GM10266 (cell line): ENCODE results near the gene KIF21B.

Experiments used
- DNase-seq: peaks from one replicate; pipeline ENCODE4 v3.0.0; 2012; ENCODE audit errors: extremely low spot score
- TF ChIP-seq, protein P1 (sequence below): IDR thresholded peaks from 2 replicates; pipeline ENCODE4 v1.5.1; 2012; ENCODE audit warnings: mild to moderate bottlenecking, low read depth; ENCODE audit not compliant: control insufficient read depth, insufficient read depth; ENCODE audit errors: missing control alignments

The KIF21B gene

GRCh38 chr1:201036188-201036842 lies 12.8 kb upstream of the KIF21B start:
- TF ChIP-seq, protein P1, sequence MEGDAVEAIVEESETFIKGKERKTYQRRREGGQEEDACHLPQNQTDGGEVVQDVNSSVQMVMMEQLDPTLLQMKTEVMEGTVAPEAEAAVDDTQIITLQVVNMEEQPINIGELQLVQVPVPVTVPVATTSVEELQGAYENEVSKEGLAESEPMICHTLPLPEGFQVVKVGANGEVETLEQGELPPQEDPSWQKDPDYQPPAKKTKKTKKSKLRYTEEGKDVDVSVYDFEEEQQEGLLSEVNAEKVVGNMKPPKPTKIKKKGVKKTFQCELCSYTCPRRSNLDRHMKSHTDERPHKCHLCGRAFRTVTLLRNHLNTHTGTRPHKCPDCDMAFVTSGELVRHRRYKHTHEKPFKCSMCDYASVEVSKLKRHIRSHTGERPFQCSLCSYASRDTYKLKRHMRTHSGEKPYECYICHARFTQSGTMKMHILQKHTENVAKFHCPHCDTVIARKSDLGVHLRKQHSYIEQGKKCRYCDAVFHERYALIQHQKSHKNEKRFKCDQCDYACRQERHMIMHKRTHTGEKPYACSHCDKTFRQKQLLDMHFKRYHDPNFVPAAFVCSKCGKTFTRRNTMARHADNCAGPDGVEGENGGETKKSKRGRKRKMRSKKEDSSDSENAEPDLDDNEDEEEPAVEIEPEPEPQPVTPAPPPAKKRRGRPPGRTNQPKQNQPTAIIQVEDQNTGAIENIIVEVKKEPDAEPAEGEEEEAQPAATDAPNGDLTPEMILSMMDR = no peak
- no peak for DNase-seq

DNA sequence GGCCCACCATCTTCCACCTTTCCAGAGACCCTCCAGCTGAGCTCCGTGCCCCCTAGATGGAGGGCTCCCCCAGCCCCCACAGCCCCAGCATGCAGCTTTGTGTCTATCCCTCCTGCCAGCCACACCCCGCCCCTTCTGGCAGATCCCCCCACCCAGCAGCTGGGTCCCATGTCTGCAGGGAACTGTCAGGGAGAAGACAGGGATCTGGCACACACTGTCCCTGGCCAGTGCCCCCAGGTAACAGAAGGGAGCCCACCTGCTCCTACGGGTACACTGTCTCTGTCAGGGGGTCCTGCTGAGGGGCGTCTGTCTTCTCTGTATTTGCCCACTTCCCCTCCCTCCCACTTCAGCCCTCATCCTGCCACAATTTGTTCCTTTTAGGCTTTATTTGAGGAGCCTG lies 11.2 kb upstream of the KIF21B start:
- no peak for DNase-seq
- TF ChIP-seq, protein P1 = no peak

GRCh38 chr1:201032408-201032807 lies 8.9 kb upstream of the KIF21B start:
- TF ChIP-seq, protein P1 = no peak
- DNase-seq = no peak

- TF ChIP-seq, protein P1 = no peak
- DNase-seq = no peak
Observed at GRCh38 chr1:201028461-201028889, 5.0 kb upstream of the KIF21B start.

DNA sequence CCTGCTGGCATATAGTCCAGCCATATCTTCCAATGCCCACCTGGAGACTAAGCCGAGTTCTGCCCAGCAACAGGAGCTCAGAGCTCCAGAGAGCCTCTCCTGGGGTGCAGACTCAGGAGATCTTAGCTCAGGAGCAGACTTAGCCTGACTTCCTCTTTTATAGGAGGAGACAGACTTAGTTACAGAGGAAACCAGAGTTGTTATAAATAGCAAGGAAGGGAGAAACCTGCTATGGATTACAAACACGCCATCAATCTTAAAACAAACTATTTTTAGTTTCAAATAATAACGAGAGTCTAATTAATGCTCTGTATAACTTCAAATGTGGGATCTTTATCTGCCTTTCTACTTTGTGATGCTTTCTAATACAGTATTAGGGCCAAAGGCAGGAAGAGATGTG lies 3.3 kb upstream of the KIF21B start:
- TF ChIP-seq, protein P1 = no peak
- no peak for DNase-seq

GRCh38 chr1:201026234-201026633 lies 2.7 kb upstream of the KIF21B start:
- no peak for DNase-seq
- TF ChIP-seq, protein P1 = no peak

DNA sequence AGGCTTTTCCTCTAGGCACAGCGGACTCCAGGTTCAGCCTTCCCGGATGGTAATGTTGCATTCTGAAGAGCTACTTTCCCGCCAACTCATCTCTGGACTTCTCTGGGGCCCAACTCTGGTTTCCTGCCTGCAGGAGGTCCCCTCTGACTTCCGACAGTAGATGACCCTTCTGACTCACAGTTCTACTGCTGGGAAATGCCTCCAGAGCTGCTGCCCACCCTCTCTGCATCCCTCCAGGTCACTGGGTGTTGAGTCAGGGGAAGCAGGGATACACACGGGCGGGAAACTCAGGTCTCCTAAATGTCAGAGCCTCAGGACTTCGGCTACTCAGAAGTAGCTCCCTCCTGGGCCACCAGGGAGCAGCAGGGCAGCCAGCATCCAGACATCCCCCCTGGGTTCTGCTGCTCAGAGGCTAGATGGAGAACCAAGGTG lies 2.1 kb upstream of the KIF21B start:
- DNase-seq = peak; percentile 60
- TF ChIP-seq, protein P1 = peak; percentile 43
